ENCODE data around the gene COL28A1.

DNA sequence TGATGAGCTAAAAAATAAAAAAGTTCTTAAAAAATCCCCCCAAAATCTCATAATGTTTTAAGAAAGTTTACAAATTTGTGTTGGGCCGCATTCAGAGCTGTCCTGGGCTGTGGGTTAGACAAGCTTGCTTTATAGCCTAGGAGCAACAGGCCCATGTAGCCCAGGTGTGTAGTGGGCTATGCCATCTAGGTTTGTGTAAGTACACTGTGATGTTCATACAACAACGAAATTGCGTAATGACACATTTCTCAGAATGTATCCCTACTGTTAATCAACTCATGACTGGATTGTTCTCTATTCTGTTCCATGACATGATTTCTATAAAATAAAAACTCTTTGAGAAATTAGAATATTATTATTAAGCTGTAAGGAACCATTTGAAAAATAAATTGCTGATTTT lies 44.0 kb upstream of the COL28A1 start:
- TF ChIP-seq, protein P1, sequence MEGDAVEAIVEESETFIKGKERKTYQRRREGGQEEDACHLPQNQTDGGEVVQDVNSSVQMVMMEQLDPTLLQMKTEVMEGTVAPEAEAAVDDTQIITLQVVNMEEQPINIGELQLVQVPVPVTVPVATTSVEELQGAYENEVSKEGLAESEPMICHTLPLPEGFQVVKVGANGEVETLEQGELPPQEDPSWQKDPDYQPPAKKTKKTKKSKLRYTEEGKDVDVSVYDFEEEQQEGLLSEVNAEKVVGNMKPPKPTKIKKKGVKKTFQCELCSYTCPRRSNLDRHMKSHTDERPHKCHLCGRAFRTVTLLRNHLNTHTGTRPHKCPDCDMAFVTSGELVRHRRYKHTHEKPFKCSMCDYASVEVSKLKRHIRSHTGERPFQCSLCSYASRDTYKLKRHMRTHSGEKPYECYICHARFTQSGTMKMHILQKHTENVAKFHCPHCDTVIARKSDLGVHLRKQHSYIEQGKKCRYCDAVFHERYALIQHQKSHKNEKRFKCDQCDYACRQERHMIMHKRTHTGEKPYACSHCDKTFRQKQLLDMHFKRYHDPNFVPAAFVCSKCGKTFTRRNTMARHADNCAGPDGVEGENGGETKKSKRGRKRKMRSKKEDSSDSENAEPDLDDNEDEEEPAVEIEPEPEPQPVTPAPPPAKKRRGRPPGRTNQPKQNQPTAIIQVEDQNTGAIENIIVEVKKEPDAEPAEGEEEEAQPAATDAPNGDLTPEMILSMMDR (IDR thresholded peaks at IDR 0.05): no peak
- TF ChIP-seq POLR2AphosphoS5 (IDR thresholded peaks at IDR 0.05): no peak
